Measurements from ENCODE around the gene REN. TPM values are rescaled to one million over a fixed set of nuclear protein-coding genes. Genes with fewer than 3 reads are reported as not detected.

Gene REN
- total and polyA plus RNA-seq, 9 of the 15 experiments (the other 6 are each of a cell fraction or from before 2014, with no cell fraction given): 1.7 to 9.9 (median 3.1) TPM

DNA sequence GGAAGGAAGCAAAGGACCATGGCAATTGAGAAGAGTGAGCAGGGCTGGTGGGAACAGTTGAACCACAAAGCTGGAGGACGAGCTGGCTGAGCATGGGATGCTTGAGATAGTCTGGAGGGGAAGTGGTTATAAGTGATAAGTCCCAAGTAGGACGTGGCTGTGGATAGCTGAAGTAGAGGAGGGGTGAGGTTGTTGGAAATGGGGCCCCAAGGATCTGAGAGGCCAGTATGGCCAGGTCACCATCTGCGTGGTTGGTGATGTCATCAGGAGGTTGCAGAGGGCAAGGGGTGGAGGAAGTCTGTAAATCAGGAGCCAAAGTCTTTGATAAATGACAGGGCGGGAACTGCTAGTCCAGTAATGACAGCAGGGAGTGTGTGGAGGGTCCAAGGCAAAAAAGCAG lies 11.0 kb upstream of the REN start (continued):
- TF ChIP-seq, protein P1, sequence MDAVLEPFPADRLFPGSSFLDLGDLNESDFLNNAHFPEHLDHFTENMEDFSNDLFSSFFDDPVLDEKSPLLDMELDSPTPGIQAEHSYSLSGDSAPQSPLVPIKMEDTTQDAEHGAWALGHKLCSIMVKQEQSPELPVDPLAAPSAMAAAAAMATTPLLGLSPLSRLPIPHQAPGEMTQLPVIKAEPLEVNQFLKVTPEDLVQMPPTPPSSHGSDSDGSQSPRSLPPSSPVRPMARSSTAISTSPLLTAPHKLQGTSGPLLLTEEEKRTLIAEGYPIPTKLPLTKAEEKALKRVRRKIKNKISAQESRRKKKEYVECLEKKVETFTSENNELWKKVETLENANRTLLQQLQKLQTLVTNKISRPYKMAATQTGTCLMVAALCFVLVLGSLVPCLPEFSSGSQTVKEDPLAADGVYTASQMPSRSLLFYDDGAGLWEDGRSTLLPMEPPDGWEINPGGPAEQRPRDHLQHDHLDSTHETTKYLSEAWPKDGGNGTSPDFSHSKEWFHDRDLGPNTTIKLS (IDR thresholded peaks at IDR 0.05; ENCODE audit: borderline replicate concordance, low read depth): peak; percentile 61; the same call in 1 of the 2 replicates
- TF ChIP-seq FOXK2 (conservative IDR thresholded peaks at IDR 0.05 in 1 of 2, IDR thresholded peaks at IDR 0.05 in 1 of 2; ENCODE audit: low read depth in 2 of 2) (peak in 1 of 2 experiments; percentile 65; a peak in 1 of 4 replicates), ZNF589 (CRISPR knock-in tag; IDR thresholded peaks at IDR 0.05; ENCODE audit: low read depth) (peak; percentile 94), TEAD1 (CRISPR knock-in tag; IDR thresholded peaks at IDR 0.05) (peak; percentile 63 to 67; a peak in 2 of 4 replicates), ETV5 (CRISPR knock-in tag; IDR thresholded peaks at IDR 0.05; ENCODE audit: low read depth) (peak; percentile 87), HDAC2 (IDR thresholded peaks at IDR 0.05) (peak; percentile 59; the same call in 1 of the 2 replicates), CBX3 (IDR thresholded peaks at IDR 0.05; ENCODE audit: borderline replicate concordance in 1 of 2, low read length in 2 of 2) (0 out of 3 replicates have a peak, but pooled peaks of 1 of the 2 experiments have one; percentile 12), SP1 (CRISPR knock-in tag; IDR thresholded peaks at IDR 0.05) (peak; percentile 64), MTA1 (IDR thresholded peaks at IDR 0.05; ENCODE audit: borderline replicate concordance) (peak; percentile 76), ZNF146 (CRISPR knock-in tag; IDR thresholded peaks at IDR 0.05; ENCODE audit: unreplicated experiment) (no peak), NFIC (IDR thresholded peaks at IDR 0.05) (peak; percentile 49), TBL1XR1 (IDR thresholded peaks at IDR 0.05; ENCODE audit: low read length in 2 of 2) (peak in 1 of 2 experiments; percentile 67; a peak in 2 of 4 replicates), ZNF197 (CRISPR knock-in tag; IDR thresholded peaks at IDR 0.05; ENCODE audit: low read depth) (0 out of 2 replicates have a peak, but pooled peaks have one; percentile 77), MED1 (CRISPR knock-in tag; IDR thresholded peaks at IDR 0.05; ENCODE audit: borderline replicate concordance) (no peak), JUNB (CRISPR knock-in tag; conservative IDR thresholded peaks at IDR 0.05) (peak; percentile 82), LEF1 (IDR thresholded peaks at IDR 0.05) (peak; percentile 92), HDAC3 (IDR thresholded peaks at IDR 0.05; ENCODE audit: borderline replicate concordance, partially characterized antibody) (peak; percentile 47), TAF15 (IDR thresholded peaks at IDR 0.05; ENCODE audit: low read depth, low read length) (no peak), SMAD3 (CRISPR knock-in tag; conservative IDR thresholded peaks at IDR 0.05) (peak; percentile 79; the same call in 1 of the 2 replicates), ESRRA (IDR thresholded peaks at IDR 0.05; ENCODE audit: borderline replicate concordance, low read depth) (peak; percentile 27; the same call in 1 of the 2 replicates)
- TF ChIP-seq, protein P2, sequence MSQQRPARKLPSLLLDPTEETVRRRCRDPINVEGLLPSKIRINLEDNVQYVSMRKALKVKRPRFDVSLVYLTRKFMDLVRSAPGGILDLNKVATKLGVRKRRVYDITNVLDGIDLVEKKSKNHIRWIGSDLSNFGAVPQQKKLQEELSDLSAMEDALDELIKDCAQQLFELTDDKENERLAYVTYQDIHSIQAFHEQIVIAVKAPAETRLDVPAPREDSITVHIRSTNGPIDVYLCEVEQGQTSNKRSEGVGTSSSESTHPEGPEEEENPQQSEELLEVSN (IDR thresholded peaks at IDR 0.05; ENCODE audit: borderline replicate concordance in 1 of 2, extremely low read depth in 1 of 2, insufficient read depth in 1 of 2, insufficient read length in 1 of 2, low read depth in 1 of 2, low read length in 1 of 2, poor library complexity in 1 of 2, severe bottlenecking in 1 of 2): peak in 1 of 2 experiments; percentile 13
- TF ChIP-seq, protein P3, sequence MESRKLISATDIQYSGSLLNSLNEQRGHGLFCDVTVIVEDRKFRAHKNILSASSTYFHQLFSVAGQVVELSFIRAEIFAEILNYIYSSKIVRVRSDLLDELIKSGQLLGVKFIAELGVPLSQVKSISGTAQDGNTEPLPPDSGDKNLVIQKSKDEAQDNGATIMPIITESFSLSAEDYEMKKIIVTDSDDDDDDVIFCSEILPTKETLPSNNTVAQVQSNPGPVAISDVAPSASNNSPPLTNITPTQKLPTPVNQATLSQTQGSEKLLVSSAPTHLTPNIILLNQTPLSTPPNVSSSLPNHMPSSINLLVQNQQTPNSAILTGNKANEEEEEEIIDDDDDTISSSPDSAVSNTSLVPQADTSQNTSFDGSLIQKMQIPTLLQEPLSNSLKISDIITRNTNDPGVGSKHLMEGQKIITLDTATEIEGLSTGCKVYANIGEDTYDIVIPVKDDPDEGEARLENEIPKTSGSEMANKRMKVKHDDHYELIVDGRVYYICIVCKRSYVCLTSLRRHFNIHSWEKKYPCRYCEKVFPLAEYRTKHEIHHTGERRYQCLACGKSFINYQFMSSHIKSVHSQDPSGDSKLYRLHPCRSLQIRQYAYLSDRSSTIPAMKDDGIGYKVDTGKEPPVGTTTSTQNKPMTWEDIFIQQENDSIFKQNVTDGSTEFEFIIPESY (CRISPR knock-in tag; IDR thresholded peaks at IDR 0.05): 0 out of 2 replicates have a peak, but pooled peaks have one; percentile 48

All from K562 (cell line).